ENCODE results near the gene CDH23.

GRCh38 chr10:71494476-71494875, 97.8 kb downstream of the CDH23 start:
- TF ChIP-seq CTCF (IDR thresholded peaks at IDR 0.05) (no peak), POLR2A (IDR thresholded peaks at IDR 0.05) (no peak)

Data from suprapubic skin (tissue), 3 donors.